GM12892 (cell line): ENCODE results near the gene HOXB13.

Experiments
- DNase-seq: peaks from one replicate; pipeline ENCODE4 v3.0.0; 2011; ENCODE audit not compliant: insufficient read length
- FAIRE-seq: peaks from 2 replicates; lab custom pipeline; 2011; peaks lifted over from hg19 to GRCh38; lab: Jason Lieb, UNC
- POLR2A ChIP-seq: IDR thresholded peaks from 2 replicates; pipeline ENCODE4 v1.6.1; 2011; ENCODE audit warnings: low read depth, low read length, control low read depth
- POLR2AphosphoS5 ChIP-seq: IDR thresholded peaks from 2 replicates; pipeline ENCODE4 v1.6.1; 2011; ENCODE audit warnings: low read depth, low read length, control low read depth
- TAF1 ChIP-seq: IDR thresholded peaks from 2 replicates; pipeline ENCODE4 v1.6.1; 2011; ENCODE audit warnings: low read depth, mild to moderate bottlenecking, control low read depth, low read length, borderline replicate concordance

Gene HOXB13

GRCh38 chr17:48730240-48730550, 1.6 kb upstream of the HOXB13 start:
- no peak for TF ChIP-seq TAF1
- no peak for TF ChIP-seq POLR2A
- no peak for TF ChIP-seq POLR2AphosphoS5
- DNase-seq, result no peak
- FAIRE-seq, result no peak

DNA sequence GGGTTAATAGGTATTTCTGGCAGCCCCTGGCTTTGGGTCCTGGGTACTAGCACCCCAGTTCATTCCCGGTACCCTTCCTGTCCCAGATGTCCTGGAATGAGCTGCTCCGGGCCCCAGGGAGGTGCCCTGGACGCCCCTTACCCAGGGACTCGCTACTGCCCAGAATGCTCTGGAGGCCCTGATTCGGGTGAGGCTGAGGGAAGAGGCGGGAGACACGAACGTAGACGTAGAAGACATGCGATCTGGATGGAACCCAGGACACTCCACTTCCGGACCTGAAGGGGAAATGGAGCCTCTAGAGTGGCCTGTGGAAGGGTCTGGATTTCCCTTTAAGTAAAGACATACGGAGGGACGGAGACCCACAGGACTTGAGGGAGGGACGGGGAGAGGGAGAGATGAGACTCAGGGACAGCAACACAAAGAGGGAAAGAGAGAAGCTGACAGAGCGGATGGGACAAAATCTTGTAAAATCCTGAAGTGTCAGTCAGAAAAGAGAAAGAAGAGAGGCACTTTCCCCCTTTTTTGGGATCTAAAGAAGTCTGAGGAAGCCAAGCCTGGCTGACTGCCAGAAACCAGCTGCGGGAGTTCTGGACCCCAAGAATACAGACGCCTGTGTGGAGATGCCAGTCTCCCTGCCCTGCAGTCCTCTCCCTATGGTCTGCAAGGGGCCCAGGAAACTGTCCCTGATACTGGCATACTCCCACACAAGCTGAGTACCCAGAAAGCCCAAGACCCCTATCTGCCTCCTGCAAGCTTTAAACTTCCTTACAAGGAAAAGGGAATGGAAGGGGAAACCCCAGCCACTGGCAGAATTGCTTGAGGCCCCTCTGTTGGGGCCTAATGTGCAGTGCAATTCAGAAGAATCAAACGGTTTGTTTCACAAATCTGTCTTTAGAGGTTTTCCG, 1.0 kb upstream of the HOXB13 start:
- FAIRE-seq, result no peak
- no peak for DNase-seq
- TF ChIP-seq POLR2A (no peak), TAF1 (no peak), POLR2AphosphoS5 (no peak)

- TF ChIP-seq POLR2AphosphoS5 (no peak), POLR2A (no peak), TAF1 (no peak)
Measured at GRCh38 chr17:48727415-48728175, 955 bp downstream of the HOXB13 start.

GRCh38 chr17:48726916-48727286, 1.6 kb downstream of the HOXB13 start:
- no peak for FAIRE-seq
- DNase-seq, result no peak
- no peak for TF ChIP-seq TAF1
- no peak for TF ChIP-seq POLR2A
- TF ChIP-seq POLR2AphosphoS5, result no peak

More at GRCh38 chr17:48727415-48728175, 955 bp downstream of the HOXB13 start:
- no peak for DNase-seq
- no peak for FAIRE-seq

- FAIRE-seq (no peak), DNase-seq (no peak)
- TF ChIP-seq POLR2AphosphoS5 (no peak), POLR2A (no peak), TAF1 (no peak)
Measured at GRCh38 chr17:48726114-48726915, 2.2 kb downstream of the HOXB13 start.

DNA sequence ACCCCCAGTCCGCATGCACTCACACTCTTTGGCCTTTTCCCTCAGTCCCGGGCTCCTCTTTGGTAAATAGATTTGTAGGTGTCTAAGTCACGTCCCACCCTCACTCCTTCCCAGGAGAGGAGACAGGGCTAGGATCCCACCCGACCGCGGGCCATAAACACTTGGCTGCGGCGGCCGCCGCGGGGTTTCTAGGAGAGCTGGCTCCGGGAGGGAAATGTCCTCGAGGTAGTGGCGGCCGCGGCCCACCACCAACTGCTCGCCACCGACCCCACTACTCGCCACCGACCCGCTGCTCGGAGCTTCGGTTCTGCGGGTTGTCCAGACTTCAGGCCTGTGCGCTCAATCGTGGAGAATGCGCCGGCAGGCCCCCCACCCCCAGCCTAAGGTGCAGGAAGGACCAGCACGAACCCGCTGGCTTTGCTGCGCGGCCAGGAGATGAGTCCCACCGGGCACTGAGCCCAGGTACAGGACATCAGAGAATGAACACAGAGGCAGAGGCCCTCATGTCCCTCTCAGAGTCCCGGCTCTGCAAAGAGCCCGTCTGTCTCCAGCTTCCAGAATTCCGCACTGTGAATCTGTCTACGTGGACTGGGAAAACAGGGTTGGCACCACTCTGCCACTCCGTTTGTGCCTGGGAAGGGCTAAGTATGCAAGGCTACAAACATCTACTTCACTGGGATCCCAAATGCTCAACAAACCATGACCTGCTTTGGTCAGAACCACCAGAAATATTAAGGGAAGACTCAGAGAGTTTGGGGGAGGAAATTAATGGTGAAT, 3.1 kb downstream of the HOXB13 start:
- DNase-seq (no peak), FAIRE-seq (no peak)

DNA sequence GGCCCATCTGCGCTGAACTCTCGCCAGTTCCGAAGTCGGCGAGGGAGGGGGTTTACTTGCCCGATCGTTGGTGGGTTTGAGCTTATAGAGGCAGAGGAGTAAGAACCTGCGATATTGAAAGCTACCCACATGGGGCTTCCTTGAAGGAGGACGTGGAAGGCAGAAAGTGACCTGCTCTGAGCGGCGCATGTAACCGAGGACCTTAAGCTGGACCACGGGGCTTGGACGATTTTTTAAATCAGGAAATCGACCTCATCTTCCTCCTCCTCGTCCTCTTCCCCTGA, 3.6 kb downstream of the HOXB13 start:
- TF ChIP-seq TAF1 (no peak), POLR2A (no peak), POLR2AphosphoS5 (no peak)
- no peak for FAIRE-seq

More for the DNA sequence above, 3.1 kb downstream of the HOXB13 start:
- TF ChIP-seq POLR2A (no peak), TAF1 (no peak), POLR2AphosphoS5 (no peak)

GRCh38 chr17:48724251-48725003, 4.1 kb downstream of the HOXB13 start:
- TF ChIP-seq POLR2A, result no peak
- no peak for TF ChIP-seq TAF1
- no peak for TF ChIP-seq POLR2AphosphoS5
- DNase-seq, result peak; percentile 48
- peak; percentile 83 for FAIRE-seq

More for the DNA sequence above, 3.6 kb downstream of the HOXB13 start:
- no peak for DNase-seq

GRCh38 chr17:48723423-48724250, 4.9 kb downstream of the HOXB13 start:
- FAIRE-seq, result no peak
- TF ChIP-seq POLR2AphosphoS5 (no peak), POLR2A (no peak), TAF1 (no peak)
- no peak for DNase-seq
